Testis (tissue), 3 donors: ENCODE data around the gene TAX1BP1. TPM values are rescaled to one million over a fixed set of nuclear protein-coding genes. Genes with fewer than 3 reads are reported as not detected.
"Not testable (repeated sequence)": the region's sequence is repeated elsewhere in the genome, so short reads cannot be mapped to it uniquely, and the experiment has no call there.

Experiments
- DNase-seq: peaks from one replicate; pipeline ENCODE4 v3.0.0-alpha.2; 2019
- H3K27ac ChIP-seq, 2 donors: fragments of 200-600 bp; sonication (generic); one replicate each; pipeline ENCODE4 v1.5.1; 2019
- H3K27me3 ChIP-seq: fragments of 200-600 bp; sonication (generic); one replicate; pipeline ENCODE4 v1.5.1; 2019
- H3K36me3 ChIP-seq: fragments of 200-600 bp; sonication (generic); one replicate; pipeline ENCODE4 v1.5.1; 2017; ENCODE audit warnings: low read depth; ENCODE audit errors: missing control alignments
- H3K4me1 ChIP-seq: fragments of 200-600 bp; sonication (generic); one replicate; pipeline ENCODE4 v1.5.1; 2019
- H3K4me3 ChIP-seq, 2 donors: fragments of 200-600 bp; sonication (generic); one replicate each; pipeline ENCODE4 v1.5.1; 2017 to 2019
- H3K9me3 ChIP-seq: fragments of 200-600 bp; sonication (generic); one replicate; pipeline ENCODE4 v1.5.1; 2017
- POLR2A ChIP-seq: fragments of 450-650 bp; IDR thresholded peaks from one replicate; pipeline ENCODE4 v1.6.1; 2017; ENCODE audit warnings: antibody characterized with exemption, mild to moderate bottlenecking, moderate library complexity
- whole genome bisulfite sequencing, 2 donors: methylation state at CpG; one replicate each; pipeline ENCODE4 v1.1.5; 2018; 5-methylcytosine and 5-hydroxymethylcytosine counted together
- intact Hi-C: fragments of 100-400 bp; cut with DNase I; formaldehyde crosslinking; loops from one replicate; pipeline ENCODE4 v1.15.1; 2023; ENCODE audit warnings: low total_unique reads
- polyA plus RNA-seq: library from polyadenylated mRNA; stranded (reverse); fragments of 350-450 nt; fragmentation: Illumina TruSeq; extraction: RNeasy Lipid Tissue Mini Kit (QIAGEN cat#74804); gene quantifications from one replicate; pipeline ENCODE4 v1.2.3, GENCODE V29; 2014; ENCODE audit warnings: low read depth, low replicate concordance; ENCODE audit not compliant: insufficient read depth
- total RNA-seq, 2 donors: library from RNA; depleted of rRNA; stranded (reverse); fragments of >200 nt; gene quantifications; one replicate each; pipeline ENCODE4 v1.2.3, GENCODE V29; 2016
- TF ChIP-seq, protein P1 (sequence below), 3 experiments: fragments of 450-650 bp in 2 of 3; fragments of 200-600 bp in 1 of 3; sonication (generic) in 1 of 3; IDR thresholded peaks; one replicate each; pipeline ENCODE4 v1.5.1; 2016 to 2019; ENCODE audit warnings: antibody characterized with exemption in 3 of 3, mild to moderate bottlenecking in 2 of 3, moderate library complexity in 1 of 3

TAX1BP1 gene
- total and polyA plus RNA-seq, 3 donors from 2014 or later: 36.8 to 155 (median 154) TPM

DNA sequence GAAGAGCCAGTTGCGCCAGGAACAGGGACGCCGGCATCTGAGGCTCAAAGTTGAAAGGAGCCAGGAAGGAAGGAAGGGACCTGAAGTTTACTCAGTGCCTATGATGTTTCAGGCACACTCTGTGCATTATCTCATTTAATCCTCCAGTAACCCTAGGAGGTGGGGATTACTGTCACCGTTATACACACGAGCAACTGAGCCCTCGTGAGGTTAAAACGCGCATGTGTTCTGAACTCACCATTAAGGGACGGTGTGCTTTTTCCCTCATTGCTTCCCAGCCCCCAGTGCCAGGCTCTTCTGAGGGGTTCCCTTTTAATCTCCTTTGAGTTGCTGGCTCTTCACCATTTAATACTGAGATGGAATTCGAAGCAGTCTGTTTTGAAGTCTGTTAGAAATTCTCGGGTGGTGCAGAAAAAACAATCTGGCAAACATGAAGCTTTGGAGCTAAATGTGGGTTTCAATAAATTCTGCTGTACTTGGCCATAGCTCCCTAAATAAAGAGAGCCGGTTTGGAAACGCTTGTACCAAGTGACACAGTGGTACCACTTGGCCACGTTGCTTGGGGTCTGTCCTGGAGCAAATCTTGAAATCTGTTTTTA, 102.2 kb downstream of the TAX1BP1 start:
- no peak for DNase-seq
- Histone ChIP-seq H3K4me1 (peaks cover 7% of the 10 kb centered on the region), H3K4me3 (no peak overlapping the region), H3K27me3 (no peaks in the 10 kb centered on the region), H3K36me3 (no peaks in the 10 kb centered on the region), H3K9me3 (no peaks in the 10 kb centered on the region), H3K27ac (no peak overlapping the region)
- WGBS, 2 donors: 57 to 61% methylated on average over 14 of the region's 14 CpGs
- TF ChIP-seq, protein P1, sequence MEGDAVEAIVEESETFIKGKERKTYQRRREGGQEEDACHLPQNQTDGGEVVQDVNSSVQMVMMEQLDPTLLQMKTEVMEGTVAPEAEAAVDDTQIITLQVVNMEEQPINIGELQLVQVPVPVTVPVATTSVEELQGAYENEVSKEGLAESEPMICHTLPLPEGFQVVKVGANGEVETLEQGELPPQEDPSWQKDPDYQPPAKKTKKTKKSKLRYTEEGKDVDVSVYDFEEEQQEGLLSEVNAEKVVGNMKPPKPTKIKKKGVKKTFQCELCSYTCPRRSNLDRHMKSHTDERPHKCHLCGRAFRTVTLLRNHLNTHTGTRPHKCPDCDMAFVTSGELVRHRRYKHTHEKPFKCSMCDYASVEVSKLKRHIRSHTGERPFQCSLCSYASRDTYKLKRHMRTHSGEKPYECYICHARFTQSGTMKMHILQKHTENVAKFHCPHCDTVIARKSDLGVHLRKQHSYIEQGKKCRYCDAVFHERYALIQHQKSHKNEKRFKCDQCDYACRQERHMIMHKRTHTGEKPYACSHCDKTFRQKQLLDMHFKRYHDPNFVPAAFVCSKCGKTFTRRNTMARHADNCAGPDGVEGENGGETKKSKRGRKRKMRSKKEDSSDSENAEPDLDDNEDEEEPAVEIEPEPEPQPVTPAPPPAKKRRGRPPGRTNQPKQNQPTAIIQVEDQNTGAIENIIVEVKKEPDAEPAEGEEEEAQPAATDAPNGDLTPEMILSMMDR (IDR thresholded peaks at IDR 0.05): no peak
- TF ChIP-seq POLR2A: no peak
- intact Hi-C loops: no loop called here

DNA sequence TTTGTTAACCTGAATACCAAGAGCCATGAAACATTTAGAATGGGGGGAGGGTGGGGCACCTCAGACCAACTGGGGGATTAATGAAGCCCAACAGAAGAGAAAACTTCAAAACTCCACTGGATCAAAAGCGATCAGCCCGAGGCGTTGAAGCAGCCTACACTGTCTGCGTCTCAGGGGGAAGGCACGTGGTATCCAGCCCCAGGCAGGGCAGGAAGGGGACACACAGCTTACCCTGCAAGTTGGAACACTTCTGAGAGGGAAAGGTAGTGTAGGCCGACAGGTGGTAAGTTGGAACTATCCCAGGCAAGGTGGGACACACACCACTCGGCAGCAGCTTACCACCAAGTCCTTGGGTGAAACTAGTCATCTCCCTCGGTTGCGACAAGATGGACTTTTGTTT, 102.9 kb downstream of the TAX1BP1 start:
- Histone ChIP-seq H3K36me3 (no peaks in the 10 kb centered on the region), H3K9me3 (no peaks in the 10 kb centered on the region), H3K27ac (no peak overlapping the region), H3K4me1 (peaks cover 4% of the 10 kb centered on the region), H3K4me3 (no peak overlapping the region), H3K27me3 (no peaks in the 10 kb centered on the region)
- intact Hi-C loops: no loop called here
- DNase-seq: no peak
- 80 to 81% methylated on average over 9 of the region's 9 CpGs for WGBS, 2 donors
- TF ChIP-seq POLR2A: no peak
- TF ChIP-seq, protein P1 (IDR thresholded peaks at IDR 0.05): no peak

DNA sequence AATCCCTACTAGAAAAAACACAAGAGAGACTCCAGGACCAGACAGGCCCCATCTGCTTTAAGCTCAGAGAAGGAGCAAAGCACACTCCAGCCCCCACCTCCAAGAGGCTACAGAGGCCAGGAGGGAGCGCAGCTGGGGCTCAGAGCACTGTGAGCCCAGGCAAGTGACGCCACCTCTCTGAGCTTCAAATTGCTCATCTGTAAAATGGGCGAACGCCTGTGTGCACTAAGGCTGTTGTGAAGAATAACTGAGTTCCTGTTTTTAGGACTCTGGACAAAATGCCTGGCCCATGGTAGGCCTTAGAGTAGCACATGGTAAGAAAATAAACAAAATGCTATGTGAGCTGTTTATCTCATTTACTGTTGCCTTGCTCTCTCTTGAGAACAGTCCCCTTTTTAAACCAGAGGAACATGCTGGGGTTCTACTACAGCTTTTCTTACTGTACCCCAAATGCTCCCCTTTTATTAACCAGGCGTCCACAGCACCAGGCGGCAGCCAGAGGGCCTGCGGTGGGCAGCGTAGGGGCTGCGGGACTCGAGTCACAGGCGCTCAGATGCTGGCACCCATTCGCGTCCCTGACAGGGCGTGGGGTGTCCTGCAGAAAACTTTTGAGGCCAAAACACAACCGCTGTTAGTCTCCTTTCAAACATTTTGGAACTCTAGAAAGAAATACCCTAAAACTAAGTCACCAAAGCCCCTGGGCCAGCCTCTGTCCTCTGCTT, 103.8 kb downstream of the TAX1BP1 start:
- intact Hi-C loops: no loop called here
- no peak for DNase-seq
- Histone ChIP-seq H3K9me3 (no peaks in the 10 kb centered on the region), H3K36me3 (no peaks in the 10 kb centered on the region), H3K27ac (no peak overlapping the region), H3K27me3 (no peaks in the 10 kb centered on the region), H3K4me1 (peaks cover 4% of the 10 kb centered on the region), H3K4me3 (no peak overlapping the region)
- WGBS, 2 donors: 95% methylated on average over 10 to 15 of the region's 15 CpGs
- TF ChIP-seq, protein P1 (IDR thresholded peaks at IDR 0.05): no peak
- TF ChIP-seq POLR2A: no peak

DNA sequence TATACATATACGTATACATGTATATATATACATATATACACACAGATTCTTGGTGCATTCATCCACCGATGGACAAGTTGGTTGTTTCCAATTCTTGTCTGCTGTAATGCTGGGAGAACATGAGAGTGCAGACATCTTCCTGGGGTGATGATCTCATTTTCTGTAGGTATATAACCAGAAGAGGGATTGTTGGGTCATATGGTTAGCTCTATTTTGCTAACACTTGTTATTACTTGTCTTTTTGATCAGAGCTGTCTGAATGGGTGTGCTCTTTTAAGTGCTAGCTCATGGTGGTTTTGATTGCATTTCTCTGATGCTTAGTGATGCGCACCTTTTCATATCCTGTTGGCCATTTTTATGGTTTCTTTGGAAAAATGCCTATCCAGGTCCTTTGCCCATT, 106.4 kb downstream of the TAX1BP1 start:
- Histone ChIP-seq H3K9me3 (no peaks in the 10 kb centered on the region), H3K27me3 (no peaks in the 10 kb centered on the region), H3K4me3 (no peak overlapping the region), H3K36me3 (no peaks in the 10 kb centered on the region), H3K27ac (no peak overlapping the region), H3K4me1 (peaks cover 4% of the 10 kb centered on the region)
- no peak for DNase-seq
- WGBS, 2 donors: 95 to 98% methylated on average over 3 of the region's 3 CpGs
- intact Hi-C loops: no loop called here
- TF ChIP-seq, protein P1 (IDR thresholded peaks at IDR 0.05): no peak
- no peak for TF ChIP-seq POLR2A

DNA sequence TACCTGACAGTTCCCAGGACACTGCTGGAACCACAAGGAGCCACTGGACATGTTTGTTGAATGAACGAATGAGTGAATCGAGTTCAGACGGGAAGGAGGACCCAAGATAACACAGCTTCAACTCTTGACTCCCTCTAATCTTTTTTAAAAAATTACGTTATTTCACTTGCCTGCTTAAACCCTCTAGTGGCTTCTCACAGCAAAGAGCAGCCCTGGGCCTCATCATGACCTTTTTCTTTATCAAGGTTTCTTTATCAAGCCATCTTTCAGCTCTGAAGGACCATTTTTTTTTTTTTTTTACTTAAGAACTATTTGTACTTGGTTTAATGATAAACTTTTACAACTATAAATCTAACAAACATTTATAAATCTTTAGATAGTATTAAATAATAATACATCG, 110.6 kb downstream of the TAX1BP1 start:
- no peaks in the 10 kb centered on the region for H3K36me3 ChIP-seq
- H3K4me3 ChIP-seq: no peak overlapping the region
- 80 to 85% methylated on average over 5 of the region's 5 CpGs for WGBS, 2 donors
- DNase-seq: no peak
- H3K27me3 ChIP-seq: no peaks in the 10 kb centered on the region
- H3K4me1 ChIP-seq: no peaks in the 10 kb centered on the region
- H3K9me3 ChIP-seq: no peaks in the 10 kb centered on the region
- TF ChIP-seq POLR2A: no peak
- TF ChIP-seq, protein P1 (IDR thresholded peaks at IDR 0.05): no peak
- no peak overlapping the region for H3K27ac ChIP-seq
- intact Hi-C loops: no loop called here

DNA sequence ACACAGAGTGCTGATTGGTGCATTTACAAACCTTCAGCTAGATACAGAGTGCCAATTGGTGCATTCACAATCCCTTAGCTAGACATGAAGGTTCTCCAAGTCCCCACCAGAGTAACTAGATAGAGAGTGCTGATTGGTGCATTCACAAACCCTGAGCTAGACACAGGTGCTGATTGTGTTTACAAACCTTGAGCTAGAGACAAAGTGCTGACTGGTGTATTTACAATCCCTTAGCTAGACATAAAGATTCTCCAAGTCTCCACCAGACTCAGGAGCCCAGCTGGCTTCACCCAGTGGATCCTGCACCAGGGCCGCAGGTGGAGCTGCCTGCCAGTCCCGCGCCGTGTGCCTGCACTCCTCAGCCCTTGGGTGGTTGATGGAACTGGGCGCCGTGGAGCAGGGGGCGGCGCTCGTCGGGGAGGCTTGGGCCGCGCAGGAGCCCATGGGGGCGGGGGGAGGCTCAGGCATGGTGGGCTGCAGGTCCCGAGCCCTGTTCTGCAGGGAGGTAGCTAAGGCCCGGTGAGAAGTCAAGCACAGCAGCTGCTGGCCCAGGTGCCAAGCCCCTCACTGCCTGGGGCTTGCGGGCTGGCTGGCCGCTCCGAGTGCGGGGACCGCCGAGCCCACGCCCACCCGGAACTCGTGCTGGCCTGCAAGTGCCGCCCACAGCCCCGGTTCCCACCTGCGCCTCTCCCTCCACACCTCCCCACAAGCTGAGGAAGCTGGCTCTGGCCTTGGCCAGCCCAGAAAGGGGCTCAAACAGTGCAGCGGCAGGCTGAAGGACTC, 116.9 kb downstream of the TAX1BP1 start:
- H3K27me3 ChIP-seq, DNase-seq, H3K9me3 ChIP-seq, intact Hi-C loops, H3K4me1 ChIP-seq, H3K27ac ChIP-seq, H3K4me3 ChIP-seq, H3K36me3 ChIP-seq: not testable (repeated sequence)
- WGBS, 2 donors: 93% methylated on average over 12 to 25 of the region's 28 CpGs
